ENCODE results near the gene ST8SIA1. TPM values are rescaled to one million over a fixed set of nuclear protein-coding genes. Genes with fewer than 3 reads are reported as not detected.

Gene ST8SIA1
- polyA plus RNA-seq, 1 donor from 2014 or later = 22.5 TPM

GRCh38 chr12:22276867-22277266, 57.6 kb downstream of the ST8SIA1 start:
- H3K9me3 ChIP-seq (ENCODE audit: low read length) = no peaks in the 10 kb centered on the region
- H3K4me3 ChIP-seq (ENCODE audit: low read length) = no peak overlapping the region
- TF ChIP-seq EZH2 (IDR thresholded peaks at IDR 0.05; ENCODE audit: borderline replicate concordance, insufficient read depth, low read length, poor library complexity, severe bottlenecking) (no peak), RAD21 (conservative IDR thresholded peaks at IDR 0.05) (no peak), POLR2AphosphoS5 (IDR thresholded peaks at IDR 0.05) (no peak), EP300 (conservative IDR thresholded peaks at IDR 0.05; ENCODE audit: poor library complexity, severe bottlenecking) (no peak), SMC3 (conservative IDR thresholded peaks at IDR 0.05; ENCODE audit: poor library complexity) (no peak), MXI1 (conservative IDR thresholded peaks at IDR 0.05; ENCODE audit: poor library complexity, severe bottlenecking) (no peak), TAF1 (IDR thresholded peaks at IDR 0.05; ENCODE audit: low read depth) (no peak)
- TF ChIP-seq, protein P1, sequence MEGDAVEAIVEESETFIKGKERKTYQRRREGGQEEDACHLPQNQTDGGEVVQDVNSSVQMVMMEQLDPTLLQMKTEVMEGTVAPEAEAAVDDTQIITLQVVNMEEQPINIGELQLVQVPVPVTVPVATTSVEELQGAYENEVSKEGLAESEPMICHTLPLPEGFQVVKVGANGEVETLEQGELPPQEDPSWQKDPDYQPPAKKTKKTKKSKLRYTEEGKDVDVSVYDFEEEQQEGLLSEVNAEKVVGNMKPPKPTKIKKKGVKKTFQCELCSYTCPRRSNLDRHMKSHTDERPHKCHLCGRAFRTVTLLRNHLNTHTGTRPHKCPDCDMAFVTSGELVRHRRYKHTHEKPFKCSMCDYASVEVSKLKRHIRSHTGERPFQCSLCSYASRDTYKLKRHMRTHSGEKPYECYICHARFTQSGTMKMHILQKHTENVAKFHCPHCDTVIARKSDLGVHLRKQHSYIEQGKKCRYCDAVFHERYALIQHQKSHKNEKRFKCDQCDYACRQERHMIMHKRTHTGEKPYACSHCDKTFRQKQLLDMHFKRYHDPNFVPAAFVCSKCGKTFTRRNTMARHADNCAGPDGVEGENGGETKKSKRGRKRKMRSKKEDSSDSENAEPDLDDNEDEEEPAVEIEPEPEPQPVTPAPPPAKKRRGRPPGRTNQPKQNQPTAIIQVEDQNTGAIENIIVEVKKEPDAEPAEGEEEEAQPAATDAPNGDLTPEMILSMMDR (IDR thresholded peaks at IDR 0.05; ENCODE audit: poor library complexity, severe bottlenecking) = no peak
- TF ChIP-seq, protein P2, sequence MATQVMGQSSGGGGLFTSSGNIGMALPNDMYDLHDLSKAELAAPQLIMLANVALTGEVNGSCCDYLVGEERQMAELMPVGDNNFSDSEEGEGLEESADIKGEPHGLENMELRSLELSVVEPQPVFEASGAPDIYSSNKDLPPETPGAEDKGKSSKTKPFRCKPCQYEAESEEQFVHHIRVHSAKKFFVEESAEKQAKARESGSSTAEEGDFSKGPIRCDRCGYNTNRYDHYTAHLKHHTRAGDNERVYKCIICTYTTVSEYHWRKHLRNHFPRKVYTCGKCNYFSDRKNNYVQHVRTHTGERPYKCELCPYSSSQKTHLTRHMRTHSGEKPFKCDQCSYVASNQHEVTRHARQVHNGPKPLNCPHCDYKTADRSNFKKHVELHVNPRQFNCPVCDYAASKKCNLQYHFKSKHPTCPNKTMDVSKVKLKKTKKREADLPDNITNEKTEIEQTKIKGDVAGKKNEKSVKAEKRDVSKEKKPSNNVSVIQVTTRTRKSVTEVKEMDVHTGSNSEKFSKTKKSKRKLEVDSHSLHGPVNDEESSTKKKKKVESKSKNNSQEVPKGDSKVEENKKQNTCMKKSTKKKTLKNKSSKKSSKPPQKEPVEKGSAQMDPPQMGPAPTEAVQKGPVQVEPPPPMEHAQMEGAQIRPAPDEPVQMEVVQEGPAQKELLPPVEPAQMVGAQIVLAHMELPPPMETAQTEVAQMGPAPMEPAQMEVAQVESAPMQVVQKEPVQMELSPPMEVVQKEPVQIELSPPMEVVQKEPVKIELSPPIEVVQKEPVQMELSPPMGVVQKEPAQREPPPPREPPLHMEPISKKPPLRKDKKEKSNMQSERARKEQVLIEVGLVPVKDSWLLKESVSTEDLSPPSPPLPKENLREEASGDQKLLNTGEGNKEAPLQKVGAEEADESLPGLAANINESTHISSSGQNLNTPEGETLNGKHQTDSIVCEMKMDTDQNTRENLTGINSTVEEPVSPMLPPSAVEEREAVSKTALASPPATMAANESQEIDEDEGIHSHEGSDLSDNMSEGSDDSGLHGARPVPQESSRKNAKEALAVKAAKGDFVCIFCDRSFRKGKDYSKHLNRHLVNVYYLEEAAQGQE (IDR thresholded peaks at IDR 0.05; ENCODE audit: borderline replicate concordance) = no peak
- H2AFZ ChIP-seq (ENCODE audit: low read depth, low read length) = no peak overlapping the region
- H3K9me2 ChIP-seq (ENCODE audit: insufficient read depth, low read length) = no peaks in the 10 kb centered on the region
- no peaks in the 10 kb centered on the region for H3K79me2 ChIP-seq (replicated peaks; ENCODE audit: insufficient read depth, low read length)
- H3K27me3 ChIP-seq (ENCODE audit: insufficient read depth, low read depth, low read length) = no peaks in the 10 kb centered on the region
- H3K27ac ChIP-seq (ENCODE audit: low read length) = no peak overlapping the region
- H4K20me1 ChIP-seq (ENCODE audit: insufficient read depth) = no peaks in the 10 kb centered on the region
- no peak overlapping the region for H3K9ac ChIP-seq (ENCODE audit: low read length)
- H3F3A ChIP-seq (ENCODE audit: insufficient read depth, low read length, poor library complexity, severe bottlenecking) = no peaks in the 10 kb centered on the region
- H3K36me3 ChIP-seq (ENCODE audit: insufficient read depth, low read length) = no peaks in the 10 kb centered on the region
- no peak overlapping the region for H3K4me2 ChIP-seq (ENCODE audit: low read length)

- H3K27ac ChIP-seq (ENCODE audit: low read length) = no peak overlapping the region
- H3F3A ChIP-seq (ENCODE audit: insufficient read depth, low read length, poor library complexity, severe bottlenecking) = no peaks in the 10 kb centered on the region
- no peaks in the 10 kb centered on the region for H3K36me3 ChIP-seq (ENCODE audit: insufficient read depth, low read length)
- H4K20me1 ChIP-seq (ENCODE audit: insufficient read depth) = no peaks in the 10 kb centered on the region
- H2AFZ ChIP-seq (ENCODE audit: low read depth, low read length) = no peak overlapping the region
- H3K9me3 ChIP-seq (ENCODE audit: low read length) = no peaks in the 10 kb centered on the region
- no peak overlapping the region for H3K4me2 ChIP-seq (ENCODE audit: low read length)
- H3K4me3 ChIP-seq (ENCODE audit: low read length) = no peak overlapping the region
- H3K9ac ChIP-seq (ENCODE audit: low read length) = no peak overlapping the region
- H3K9me2 ChIP-seq (ENCODE audit: insufficient read depth, low read length) = no peaks in the 10 kb centered on the region
- H3K79me2 ChIP-seq (replicated peaks; ENCODE audit: insufficient read depth, low read length) = no peaks in the 10 kb centered on the region
- H3K27me3 ChIP-seq (ENCODE audit: insufficient read depth, low read depth, low read length) = no peaks in the 10 kb centered on the region
- TF ChIP-seq MXI1 (conservative IDR thresholded peaks at IDR 0.05; ENCODE audit: poor library complexity, severe bottlenecking) (no peak), EZH2 (IDR thresholded peaks at IDR 0.05; ENCODE audit: borderline replicate concordance, insufficient read depth, low read length, poor library complexity, severe bottlenecking) (no peak), EP300 (conservative IDR thresholded peaks at IDR 0.05; ENCODE audit: poor library complexity, severe bottlenecking) (no peak), POLR2AphosphoS5 (IDR thresholded peaks at IDR 0.05) (no peak), RAD21 (conservative IDR thresholded peaks at IDR 0.05) (no peak), TAF1 (IDR thresholded peaks at IDR 0.05; ENCODE audit: low read depth) (no peak), SMC3 (conservative IDR thresholded peaks at IDR 0.05; ENCODE audit: poor library complexity) (no peak)
- TF ChIP-seq, protein P1 (IDR thresholded peaks at IDR 0.05; ENCODE audit: poor library complexity, severe bottlenecking) = no peak
- TF ChIP-seq, protein P2 (IDR thresholded peaks at IDR 0.05; ENCODE audit: borderline replicate concordance) = no peak
These were observed 58.2 kb downstream of the ST8SIA1 start for GRCh38 chr12:22276313-22276712.

All from neural cell (in vitro differentiated cells).